IPS-18a (cell line): Measurements from ENCODE around the gene EEF1G.
A peak's percentile ranks its signal among the peaks of the same experiment; 100 is the strongest.
"Not testable (repeated sequence)": the region's sequence is repeated elsewhere in the genome, so short reads cannot be mapped to it uniquely, and the experiment has no call there.

Experiments used
- H3K27ac ChIP-seq: one replicate; pipeline ENCODE4 v1.5.1; 2013; ENCODE audit warnings: low read length
- H3K27me3 ChIP-seq: one replicate; pipeline ENCODE4 v1.6.1; 2013; ENCODE audit warnings: mild to moderate bottlenecking, low read length; ENCODE audit not compliant: control insufficient read depth, insufficient read depth
- H3K36me3 ChIP-seq: one replicate; pipeline ENCODE4 v1.6.1; 2013; ENCODE audit warnings: low read depth, low read length; ENCODE audit not compliant: control insufficient read depth
- H3K4me1 ChIP-seq: one replicate; pipeline ENCODE4 v1.6.1; 2013; ENCODE audit warnings: low read depth, low read length; ENCODE audit not compliant: control insufficient read depth
- H3K4me3 ChIP-seq: one replicate; pipeline ENCODE4 v1.5.1; 2013; ENCODE audit warnings: low read length
- H3K9ac ChIP-seq: one replicate; pipeline ENCODE4 v1.6.1; 2013; ENCODE audit warnings: mild to moderate bottlenecking, low read length, moderate library complexity
- H3K9me3 ChIP-seq: one replicate; pipeline ENCODE4 v1.6.1; 2013; ENCODE audit warnings: low read depth, low read length; ENCODE audit not compliant: control insufficient read depth

Gene EEF1G

DNA sequence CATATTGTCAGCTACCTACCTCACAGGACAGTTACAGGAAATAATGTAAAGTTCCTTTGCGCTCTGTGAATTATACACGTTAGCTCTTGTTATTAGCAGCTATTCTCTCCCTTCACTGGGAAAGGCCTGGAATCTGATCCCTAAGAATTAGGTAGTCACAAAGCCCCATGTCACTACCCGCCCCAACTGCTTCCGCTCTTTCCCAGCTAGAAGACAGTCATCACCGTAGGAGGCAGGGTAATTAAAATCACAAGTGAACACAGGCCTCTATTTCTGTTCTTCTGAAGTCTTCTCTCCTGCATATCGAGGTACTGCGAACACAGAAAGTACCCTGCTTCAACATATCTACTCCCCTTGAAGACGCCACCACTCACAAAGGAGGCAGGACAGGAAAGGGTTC lies 14.5 kb downstream of the EEF1G start:
- Histone ChIP-seq H3K36me3 (peaks cover 56% of the 10 kb centered on the region), H3K27ac (no peak overlapping the region), H3K4me1 (peaks cover 40% of the 10 kb centered on the region)

DNA sequence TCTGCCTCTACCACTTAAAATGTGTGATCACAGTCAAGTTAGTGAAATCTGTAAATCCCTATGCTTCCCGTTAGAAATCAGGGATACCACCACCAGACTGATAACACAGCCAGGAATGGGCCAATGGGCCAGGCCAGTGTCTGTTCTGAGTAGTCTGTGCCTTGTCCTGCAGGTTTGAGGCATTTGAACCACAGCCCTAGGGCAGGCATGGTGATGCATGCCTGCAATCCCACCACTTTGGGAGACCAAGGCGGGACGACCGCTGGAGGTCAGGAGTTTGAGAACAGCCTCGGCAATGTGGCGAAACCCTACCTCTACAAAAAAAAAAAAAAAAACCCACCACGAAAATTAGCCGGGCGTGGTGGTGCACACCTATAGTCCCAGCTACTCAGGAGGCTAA lies 15.0 kb downstream of the EEF1G start:
- Histone ChIP-seq H3K9ac (no peak overlapping the region), H3K27ac (no peak overlapping the region), H3K36me3 (peaks cover 52% of the 10 kb centered on the region)

More for the DNA sequence above, 14.5 kb downstream of the EEF1G start:
- H3K4me3 ChIP-seq = no peak overlapping the region
- H3K9me3 ChIP-seq = no peaks in the 10 kb centered on the region
- no peak overlapping the region for H3K9ac ChIP-seq
- no peaks in the 10 kb centered on the region for H3K27me3 ChIP-seq

DNA sequence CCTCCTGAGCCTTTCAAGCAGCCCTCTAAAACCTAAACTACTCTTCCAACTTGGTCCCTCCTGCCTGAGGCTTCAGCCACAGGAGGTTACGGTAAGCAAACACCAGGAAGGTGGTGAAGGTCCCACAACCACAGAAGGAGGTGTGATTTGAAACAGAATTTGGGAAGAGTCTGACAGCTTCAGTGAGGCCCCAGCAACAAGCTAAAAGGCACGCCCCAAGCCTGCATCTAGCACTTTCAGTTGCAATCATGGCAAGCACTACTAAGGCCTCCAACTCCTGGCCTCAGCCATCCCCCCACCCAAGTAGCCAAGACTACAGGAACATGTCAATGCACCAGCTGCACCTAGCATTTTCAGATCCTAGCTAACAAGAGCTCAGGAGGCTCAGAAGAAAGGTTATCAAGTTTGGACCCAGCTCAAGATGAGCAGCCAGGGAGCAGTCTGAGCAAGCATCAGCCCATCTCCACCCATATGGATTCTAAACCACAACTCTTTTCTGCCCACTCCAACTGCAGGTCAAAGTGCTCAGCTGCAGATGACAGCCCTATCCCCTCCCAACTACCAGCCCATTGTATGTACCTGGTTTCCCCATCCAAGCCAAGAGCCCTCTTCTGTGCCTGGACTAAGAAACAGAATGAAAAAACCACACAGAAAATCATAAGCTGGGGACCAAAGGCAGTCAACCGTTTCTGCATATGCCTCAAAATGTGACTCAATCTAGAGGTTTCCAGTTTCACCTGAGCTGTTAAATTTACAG lies 16.6 kb downstream of the EEF1G start:
- Histone ChIP-seq H3K9ac (peak overlapping the region; percentile 15), H3K27me3 (no peaks in the 10 kb centered on the region), H3K9me3 (no peaks in the 10 kb centered on the region), H3K4me1 (peaks cover 61% of the 10 kb centered on the region), H3K36me3 (peaks cover 42% of the 10 kb centered on the region), H3K27ac (peak overlapping the region; percentile 38), H3K4me3 (no peak overlapping the region)

More for the DNA sequence above, 15.0 kb downstream of the EEF1G start:
- no peaks in the 10 kb centered on the region for H3K9me3 ChIP-seq
- no peak overlapping the region for H3K4me3 ChIP-seq
- no peaks in the 10 kb centered on the region for H3K27me3 ChIP-seq
- peaks cover 45% of the 10 kb centered on the region for H3K4me1 ChIP-seq

DNA sequence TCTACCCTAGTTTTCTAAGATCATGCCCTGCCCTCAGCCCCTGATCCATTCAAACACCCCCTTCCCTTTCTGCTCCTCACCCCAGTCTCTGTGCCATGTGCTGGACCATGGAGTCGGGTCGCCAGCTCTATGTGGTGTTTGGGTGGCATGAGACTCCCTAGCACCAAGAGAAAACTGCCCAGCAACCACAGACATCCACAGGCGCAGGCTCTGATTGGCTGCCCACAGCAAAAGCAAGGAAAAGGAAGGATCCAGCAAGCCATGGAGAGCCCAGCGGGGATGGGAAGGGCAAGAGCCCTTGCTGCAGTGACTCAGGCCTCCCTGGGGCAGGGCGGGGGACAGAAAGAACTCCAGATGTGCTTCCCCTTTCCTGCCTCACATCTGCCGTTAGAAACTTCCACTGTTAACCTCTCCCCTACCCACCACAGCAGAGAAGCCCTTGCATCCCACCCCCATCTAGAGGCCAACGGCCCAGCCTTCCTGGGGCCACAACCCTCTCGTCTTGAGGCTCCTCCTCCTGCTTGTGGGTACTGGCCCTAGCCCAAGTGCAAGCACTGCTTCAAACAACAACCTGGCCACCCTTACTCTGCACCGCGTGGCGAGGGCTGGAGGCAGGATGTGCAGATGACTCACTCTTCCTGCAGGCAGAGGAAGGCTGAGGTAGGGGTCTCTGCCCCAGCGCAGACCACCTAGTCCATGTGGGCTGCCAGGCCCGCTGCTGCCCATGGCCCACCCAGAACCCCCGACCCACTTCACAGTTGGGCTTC lies 17.4 kb downstream of the EEF1G start:
- Histone ChIP-seq H3K4me1 (peaks cover 67% of the 10 kb centered on the region), H3K27me3 (no peaks in the 10 kb centered on the region), H3K9me3 (no peaks in the 10 kb centered on the region), H3K9ac (peak overlapping the region; percentile 15), H3K4me3 (no peak overlapping the region), H3K36me3 (peaks cover 42% of the 10 kb centered on the region), H3K27ac (peak overlapping the region; percentile 38)

DNA sequence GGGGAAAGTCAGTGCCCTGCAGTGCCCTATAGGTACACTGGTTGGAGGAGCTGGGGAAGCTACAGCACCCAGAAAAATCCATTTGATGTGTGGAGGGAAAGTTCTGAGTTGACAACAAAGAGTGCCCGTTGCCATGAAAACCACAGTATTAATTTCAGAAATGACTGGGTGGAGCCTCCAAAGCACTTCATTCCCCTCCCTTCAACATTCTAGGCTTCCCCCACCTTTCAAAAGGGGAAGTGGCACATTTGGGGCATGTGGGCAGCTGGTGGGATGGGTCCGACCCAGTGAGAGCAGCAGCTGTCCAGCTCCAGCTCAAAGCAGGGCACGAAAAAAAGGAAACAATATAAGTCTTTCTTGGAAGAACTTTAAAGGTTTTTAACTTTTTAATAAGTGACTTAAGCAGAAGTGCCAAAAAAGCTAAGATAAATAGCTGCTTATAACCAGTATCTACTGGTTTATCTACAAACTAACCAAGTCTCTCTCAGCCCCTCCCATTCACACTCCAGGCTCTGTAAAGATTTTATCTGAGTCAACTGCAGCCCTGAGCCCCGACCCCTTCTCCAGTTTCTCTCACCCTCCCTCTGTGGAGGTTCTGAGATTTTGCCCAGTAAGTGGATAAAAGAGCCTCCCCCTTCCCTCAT lies 18.1 kb downstream of the EEF1G start:
- Histone ChIP-seq H3K27ac (peak overlapping the region; percentile 38), H3K4me3 (no peak overlapping the region)

DNA sequence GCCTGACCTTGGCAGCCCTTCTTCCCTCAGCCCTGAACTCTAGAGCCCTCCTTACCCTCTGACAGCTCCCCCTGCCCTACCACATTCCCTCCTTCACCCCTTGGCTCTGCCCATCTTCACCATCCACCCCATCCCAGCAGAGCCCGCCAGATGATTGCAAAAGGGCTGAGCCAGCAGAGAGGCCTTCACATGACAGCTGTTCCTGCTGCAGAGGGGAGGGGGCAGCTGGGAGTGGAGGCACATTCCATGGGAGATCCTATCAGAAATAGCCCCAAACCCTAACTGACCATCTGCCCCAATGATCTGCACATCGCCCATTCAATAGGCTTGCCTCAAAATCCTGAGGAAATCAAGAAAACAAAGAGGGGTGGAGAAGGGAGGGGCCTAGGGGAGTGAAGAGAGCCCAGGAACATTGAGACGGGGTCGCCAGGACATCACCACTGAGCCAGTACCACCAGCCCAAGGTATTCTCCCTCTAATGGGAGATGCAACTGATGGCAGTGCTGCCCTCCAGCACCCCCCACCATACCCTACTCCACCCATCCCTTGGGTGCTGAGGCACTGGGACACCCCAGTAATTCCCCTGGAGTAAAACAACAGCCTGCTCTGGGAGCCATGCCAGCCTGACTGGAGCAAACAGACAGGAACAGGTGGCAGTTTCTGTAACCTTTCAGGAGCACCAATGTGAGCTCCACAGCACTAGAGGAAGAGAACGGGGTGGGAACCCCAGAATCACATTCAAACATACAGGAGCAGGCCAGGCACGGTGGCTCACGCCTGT lies 19.1 kb downstream of the EEF1G start:
- Histone ChIP-seq H3K4me3 (no peak overlapping the region), H3K9ac (no peak overlapping the region), H3K4me1 (peaks cover 53% of the 10 kb centered on the region), H3K27ac (no peak overlapping the region), H3K27me3 (peaks cover 13% of the 10 kb centered on the region), H3K9me3 (no peaks in the 10 kb centered on the region), H3K36me3 (peaks cover 27% of the 10 kb centered on the region)

More for the DNA sequence above, 18.1 kb downstream of the EEF1G start:
- peaks cover 37% of the 10 kb centered on the region for H3K36me3 ChIP-seq
- peaks cover 62% of the 10 kb centered on the region for H3K4me1 ChIP-seq
- peaks cover 3% of the 10 kb centered on the region for H3K27me3 ChIP-seq
- no peak overlapping the region for H3K9ac ChIP-seq
- H3K9me3 ChIP-seq = no peaks in the 10 kb centered on the region

DNA sequence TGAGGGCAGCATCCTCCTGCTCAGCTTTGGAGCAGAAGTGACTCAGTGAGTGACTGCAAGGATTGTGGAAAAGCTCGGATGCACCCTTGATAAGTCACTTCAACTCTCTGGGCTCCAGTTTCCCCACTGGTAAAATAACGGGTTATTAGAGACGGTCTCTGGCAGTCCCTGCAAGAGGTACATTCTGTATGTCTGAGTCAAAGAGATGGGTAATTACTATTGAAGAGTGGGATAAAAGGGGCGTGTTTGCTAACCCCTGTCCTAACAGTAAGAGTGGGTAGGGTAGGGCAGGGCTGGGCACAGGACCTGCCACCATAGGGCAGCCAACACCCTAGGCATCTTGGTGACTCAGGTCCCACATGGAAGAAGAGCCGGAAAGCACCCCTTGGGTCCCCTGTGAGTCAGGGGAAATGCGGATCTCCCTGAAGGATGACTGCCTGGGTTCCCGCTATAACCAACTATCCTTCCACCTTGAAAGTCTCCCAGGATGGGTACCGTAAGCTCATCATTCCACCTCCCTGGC lies 19.8 kb downstream of the EEF1G start:
- H3K9ac ChIP-seq = no peak overlapping the region
- peaks cover 20% of the 10 kb centered on the region for H3K27me3 ChIP-seq
- peaks cover 20% of the 10 kb centered on the region for H3K36me3 ChIP-seq
- peaks cover 46% of the 10 kb centered on the region for H3K4me1 ChIP-seq
- peak overlapping the region; percentile 34 for H3K4me3 ChIP-seq
- no peaks in the 10 kb centered on the region for H3K9me3 ChIP-seq
- peak overlapping the region; percentile 78 for H3K27ac ChIP-seq

DNA sequence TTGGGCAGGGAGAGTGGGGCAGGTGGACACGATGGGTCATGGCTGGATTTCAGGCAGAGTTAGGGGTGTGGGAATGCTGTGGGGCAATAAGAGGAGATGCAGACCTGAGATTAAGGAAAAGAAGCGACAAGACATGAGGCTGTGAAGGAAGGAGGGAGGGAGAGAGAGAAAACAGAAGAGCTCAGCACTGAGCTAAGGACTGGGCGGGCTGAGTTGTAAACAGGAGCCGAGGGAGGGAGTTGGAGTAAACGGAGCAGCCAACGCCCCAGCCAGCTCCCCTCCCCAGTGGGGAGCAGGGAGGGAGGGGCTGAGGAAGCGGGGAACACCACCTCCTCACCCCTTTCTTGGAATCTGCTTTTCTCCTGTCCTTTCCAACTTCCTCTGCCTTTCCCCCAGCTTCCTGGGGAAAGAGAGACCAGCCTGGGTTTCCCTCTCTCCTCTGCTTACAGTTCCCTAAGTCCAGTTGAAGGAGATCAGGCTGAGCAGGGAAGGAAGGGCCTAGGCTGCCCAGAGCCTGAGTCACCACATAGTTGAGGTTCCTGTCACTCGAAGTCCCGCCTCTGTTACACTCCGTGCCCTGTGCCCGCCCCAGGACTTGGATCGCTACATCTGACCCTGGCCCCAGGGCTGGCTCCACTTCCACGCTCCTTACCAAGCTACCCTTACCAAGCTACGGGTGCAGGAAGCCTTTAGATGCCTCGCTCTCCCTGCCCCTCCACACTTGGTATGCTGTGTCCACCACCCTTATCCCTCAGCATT lies 20.4 kb downstream of the EEF1G start:
- Histone ChIP-seq H3K9ac (peak overlapping the region; percentile 80), H3K27ac (peak overlapping the region; percentile 78), H3K36me3 (peaks cover 14% of the 10 kb centered on the region), H3K27me3 (peaks cover 26% of the 10 kb centered on the region), H3K4me3 (peak overlapping the region; percentile 34), H3K9me3 (no peaks in the 10 kb centered on the region), H3K4me1 (peaks cover 46% of the 10 kb centered on the region)

DNA sequence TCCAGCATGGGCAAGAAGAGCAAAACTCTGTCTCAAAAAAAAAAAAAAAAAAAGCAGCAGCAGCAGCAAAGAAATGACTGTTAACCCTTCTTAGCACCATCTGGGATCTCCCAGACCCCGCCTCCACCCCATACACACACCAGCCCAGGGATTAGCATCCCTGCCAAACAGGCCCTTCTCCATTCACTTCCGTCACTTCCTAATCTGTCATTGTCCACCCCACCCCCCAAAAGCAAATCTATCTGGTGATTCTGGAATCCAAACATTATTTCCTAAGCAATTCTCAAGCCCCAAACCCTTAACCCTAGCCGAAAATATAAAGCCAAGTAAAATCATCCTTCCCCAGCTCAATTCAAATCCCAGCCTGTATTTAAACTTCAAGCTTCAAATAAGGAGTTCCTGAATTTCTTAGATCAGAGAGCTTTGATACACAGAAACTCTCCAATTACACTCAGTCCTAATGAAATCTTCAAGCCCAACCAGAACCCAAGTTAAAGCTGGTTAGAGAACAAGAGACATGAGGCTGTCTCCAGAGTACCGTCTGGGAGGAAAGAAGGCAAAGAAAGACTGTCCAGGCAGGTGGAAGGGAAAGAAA lies 21.1 kb downstream of the EEF1G start:
- Histone ChIP-seq H3K27me3 (peaks cover 33% of the 10 kb centered on the region), H3K9me3 (no peaks in the 10 kb centered on the region), H3K4me1 (peaks cover 46% of the 10 kb centered on the region), H3K27ac (peak overlapping the region; percentile 78), H3K9ac (peak overlapping the region; percentile 80), H3K36me3 (peaks cover 8% of the 10 kb centered on the region), H3K4me3 (peak overlapping the region; percentile 34)

DNA sequence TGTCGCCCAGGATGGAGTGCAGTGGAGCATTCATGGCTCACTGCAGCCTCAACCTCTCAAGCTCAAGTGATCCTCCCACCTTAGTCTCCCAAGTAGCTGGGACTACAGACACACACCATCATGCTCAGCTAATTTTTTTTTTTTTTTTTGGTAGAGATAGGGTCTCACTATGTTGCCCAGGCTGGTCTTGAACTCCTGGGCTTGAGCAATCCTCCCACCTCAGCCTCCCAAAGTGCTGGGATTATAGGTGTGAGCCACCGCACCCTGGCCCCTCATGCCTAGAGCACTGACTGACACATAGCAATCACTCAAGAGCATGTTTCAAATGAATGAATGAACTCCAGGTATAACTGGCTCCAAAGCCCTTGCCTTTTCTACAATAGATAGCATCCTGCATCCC lies 23.2 kb downstream of the EEF1G start:
- H3K4me3 ChIP-seq, H3K9ac ChIP-seq, H3K27ac ChIP-seq, H3K9me3 ChIP-seq, H3K36me3 ChIP-seq: not testable (repeated sequence)
- H3K4me1 ChIP-seq = peaks cover 28% of the 10 kb centered on the region
- peaks cover 54% of the 10 kb centered on the region for H3K27me3 ChIP-seq
